HCT116 (cell line): ENCODE data around the gene RUNDC3A. TPM values are rescaled to one million over a fixed set of nuclear protein-coding genes. Genes with fewer than 3 reads are reported as not detected.

ENCODE experiments used
- ATAC-seq: fragments of 200-7000 bp; cut with Tn5 transposase; 2 replicates; pipeline ENCODE4 v1.9.1; 2020; ENCODE audit warnings: mild to moderate bottlenecking, moderate library complexity
- BruUV-seq: library from RNA; stranded (reverse); fragments of 400-500 nt; replicated peaks from 2 replicates; lab custom pipeline; 2021; lab: Mats Ljungman, UMichigan
- CTCF ChIA-PET: fragments of 300-600 bp; sonication (Branson Sonifier 250); formaldehyde crosslinking; loops from one replicate; lab custom pipeline; 2021; ENCODE audit warnings: antibody characterized with exemption; lab: Charles Lee
- POLR2A ChIA-PET: fragments of 300-600, 350-600 bp; sonication (Branson Sonifier 250); formaldehyde crosslinking; loops from one replicate; lab custom pipeline; 2021; ENCODE audit warnings: antibody characterized with exemption; lab: Charles Lee
- RAD21 ChIA-PET, 2 experiments: fragments of 300-600 bp; sonication (Branson Sonifier 250); formaldehyde crosslinking; loops; one replicate each; lab custom pipeline; 2023; ENCODE audit warnings: low total read pairs in 2 of 2; ENCODE audit not compliant: uncharacterized antibody in 2 of 2, unreplicated experiment in 2 of 2, low non-redundant PET in 1 of 2; lab: Charles Lee
- DNase-seq: peaks from one replicate; pipeline ENCODE4 v3.0.0-alpha.2; 2010; ENCODE audit warnings: low read depth, low spot score
- H2AFZ ChIP-seq: fragments of 200-600 bp; shearing (Covaris generic), sonication (generic); 2 replicates; pipeline ENCODE4 v1.6.1; 2017; ENCODE audit warnings: low read depth, mixed run types, mixed read lengths, antibody characterized with exemption, low read length; ENCODE audit not compliant: poor library complexity, severe bottlenecking
- H3K27ac ChIP-seq: 2 replicates; pipeline ENCODE4 v1.5.1; 2012; ENCODE audit warnings: low read depth, low read length
- H3K27me3 ChIP-seq: fragments of 200-600 bp; sonication (generic); 2 replicates; pipeline ENCODE4 v1.6.1; 2016; ENCODE audit warnings: mixed run types, low read length, mixed read lengths; ENCODE audit not compliant: insufficient read depth
- H3K36me3 ChIP-seq, 2 experiments: fragments of 200-500 bp in 1 of 2; fragments of 200-600 bp in 1 of 2; sonication (Bioruptor generic) in 1 of 2; sonication (generic) in 1 of 2; 2 replicates each; pipeline versions ENCODE4 v1.5.1 to v1.6.1; 2014 to 2016; ENCODE audit warnings: low read length in 2 of 2, inconsistent platforms in 1 of 2, mixed read lengths in 1 of 2, mixed run types in 1 of 2; ENCODE audit not compliant: insufficient read depth in 2 of 2, control insufficient read depth in 1 of 2
- H3K4me1 ChIP-seq, 2 experiments: fragments of 200-600 bp in 1 of 2; sonication (generic) in 1 of 2; 2 replicates each; pipeline versions ENCODE4 v1.5.1 to v1.6.1; 2012 to 2017; ENCODE audit warnings: low read length in 2 of 2, inconsistent platforms in 1 of 2, mild to moderate bottlenecking in 1 of 2, mixed read lengths in 1 of 2, mixed run types in 1 of 2, moderate library complexity in 1 of 2; ENCODE audit not compliant: insufficient read depth in 2 of 2, control insufficient read depth in 1 of 2
- H3K4me2 ChIP-seq: fragments of 200-600 bp; sonication (generic); 2 replicates; pipeline ENCODE4 v1.6.1; 2017; ENCODE audit warnings: mixed run types, low read length, mixed read lengths
- H3K4me3 ChIP-seq, 2 experiments: fragments of 200-600 bp in 1 of 2; sonication (generic) in 1 of 2; replicated peaks in 1 of 2; 2 replicates each; pipeline ENCODE4 v1.5.1; 2011 to 2016; ENCODE audit warnings: low read length in 2 of 2, control low read depth in 1 of 2, low read depth in 1 of 2, mild to moderate bottlenecking in 1 of 2, mixed read lengths in 1 of 2, mixed run types in 1 of 2
- H3K79me2 ChIP-seq: fragments of 200-600 bp; sonication (generic); 2 replicates; pipeline ENCODE4 v1.6.1; 2017; ENCODE audit warnings: mild to moderate bottlenecking, mixed run types, low read length, moderate library complexity, mixed read lengths; ENCODE audit not compliant: insufficient read depth
- H3K9ac ChIP-seq: fragments of 200-600 bp; sonication (generic); 2 replicates; pipeline ENCODE4 v1.6.1; 2016; ENCODE audit warnings: low read length, mixed read lengths
- H3K9me2 ChIP-seq: fragments of 200-600 bp; sonication (generic), shearing (Covaris generic); 2 replicates; pipeline ENCODE4 v1.6.1; 2017; ENCODE audit warnings: mixed run types, mild to moderate bottlenecking, moderate library complexity; ENCODE audit not compliant: insufficient read depth
- H3K9me3 ChIP-seq, 2 experiments: fragments of 200-500 bp in 1 of 2; fragments of 200-600 bp in 1 of 2; sonication (Bioruptor generic) in 1 of 2; sonication (generic) in 1 of 2; 2 replicates each; pipeline ENCODE4 v1.6.1; 2014 to 2017; ENCODE audit warnings: low read length in 2 of 2, mixed read lengths in 2 of 2, inconsistent platforms in 1 of 2, low read depth in 1 of 2, mild to moderate bottlenecking in 1 of 2, mixed run types in 1 of 2, moderate library complexity in 1 of 2; ENCODE audit not compliant: control insufficient read depth in 1 of 2, insufficient read depth in 1 of 2
- H4K20me1 ChIP-seq: fragments of 200-600 bp; sonication (generic), shearing (Covaris generic); 2 replicates; pipeline ENCODE4 v1.6.1; 2017; ENCODE audit warnings: mixed run types, mild to moderate bottlenecking, moderate library complexity; ENCODE audit not compliant: insufficient read depth
- CBX3 ChIP-seq: IDR thresholded peaks from 2 replicates; pipeline ENCODE4 v1.6.1; 2012; ENCODE audit warnings: low read depth
- CEBPB ChIP-seq: IDR thresholded peaks from 2 replicates; pipeline ENCODE4 v1.6.1; 2012; ENCODE audit warnings: low read depth
- EGR1 ChIP-seq: IDR thresholded peaks from 2 replicates; pipeline ENCODE4 v1.6.1; 2012; ENCODE audit warnings: low read depth
- ELF1 ChIP-seq: IDR thresholded peaks from 2 replicates; pipeline ENCODE4 v1.6.1; 2012; ENCODE audit warnings: low read depth, borderline replicate concordance
- EZH2phosphoT487 ChIP-seq: fragments of 200-600 bp; IDR thresholded peaks from 2 replicates; pipeline ENCODE4 v1.6.1; 2018; ENCODE audit warnings: antibody characterized with exemption, borderline replicate concordance
- FOSL1 ChIP-seq: IDR thresholded peaks from 2 replicates; pipeline ENCODE4 v1.6.1; 2012; ENCODE audit warnings: low read depth
- POLR2A ChIP-seq: IDR thresholded peaks from 2 replicates; pipeline ENCODE4 v1.7.0; 2011; ENCODE audit warnings: borderline replicate concordance; ENCODE audit not compliant: insufficient read depth, insufficient read length; ENCODE audit errors: extremely low read depth
- POLR2AphosphoS5 ChIP-seq: IDR thresholded peaks from 2 replicates; pipeline ENCODE4 v1.6.1; 2011; ENCODE audit warnings: mild to moderate bottlenecking, low read depth, low read length, moderate library complexity
- RAD21 ChIP-seq: IDR thresholded peaks from 2 replicates; pipeline ENCODE4 v1.6.1; 2012; ENCODE audit warnings: low read depth, mild to moderate bottlenecking
- REST ChIP-seq: IDR thresholded peaks from 2 replicates; pipeline ENCODE4 v1.6.1; 2012; ENCODE audit warnings: low read depth
- SIN3A ChIP-seq: IDR thresholded peaks from 2 replicates; pipeline ENCODE4 v1.6.1; 2012; ENCODE audit warnings: low read depth
- SP1 ChIP-seq: IDR thresholded peaks from 2 replicates; pipeline ENCODE4 v1.6.1; 2012; ENCODE audit warnings: low read depth
- TCF7L2 ChIP-seq: IDR thresholded peaks from 2 replicates; pipeline ENCODE4 v1.7.0; 2011; ENCODE audit warnings: borderline replicate concordance, inconsistent platforms; ENCODE audit not compliant: insufficient read depth, insufficient read length; ENCODE audit errors: extremely low read depth
- YY1 ChIP-seq: IDR thresholded peaks from 2 replicates; pipeline ENCODE4 v1.6.1; 2011; ENCODE audit warnings: low read length, low read depth, moderate library complexity, mild to moderate bottlenecking; ENCODE audit not compliant: insufficient replicate concordance; ENCODE audit errors: extremely low read depth
- ZFX ChIP-seq: fragments of 450-650 bp; IDR thresholded peaks from 2 replicates; pipeline ENCODE4 v1.6.1; 2017
- ZNF274 ChIP-seq: fragments of 200-500 bp; sonication (Bioruptor generic); IDR thresholded peaks from 2 replicates; pipeline ENCODE4 v1.6.1; 2014; ENCODE audit warnings: mild to moderate bottlenecking, low read depth, low read length, inconsistent platforms
- intact Hi-C: fragments of 100-400 bp; cut with micrococcal nuclease; formaldehyde crosslinking; loops from 2 replicates; pipeline ENCODE4 v1.10.0; 2022
- total RNA-seq: library from RNA; stranded (reverse); gene quantifications from one replicate; pipeline ENCODE4 v1.2.1, GENCODE V29; 2021; ENCODE audit not compliant: unreplicated experiment
- TF ChIP-seq, protein P1 (sequence below): IDR thresholded peaks from 2 replicates; pipeline ENCODE4 v1.6.1; 2012

Gene RUNDC3A
- total RNA-seq, 1 experiment from 2014 or later = 0.61 TPM

DNA sequence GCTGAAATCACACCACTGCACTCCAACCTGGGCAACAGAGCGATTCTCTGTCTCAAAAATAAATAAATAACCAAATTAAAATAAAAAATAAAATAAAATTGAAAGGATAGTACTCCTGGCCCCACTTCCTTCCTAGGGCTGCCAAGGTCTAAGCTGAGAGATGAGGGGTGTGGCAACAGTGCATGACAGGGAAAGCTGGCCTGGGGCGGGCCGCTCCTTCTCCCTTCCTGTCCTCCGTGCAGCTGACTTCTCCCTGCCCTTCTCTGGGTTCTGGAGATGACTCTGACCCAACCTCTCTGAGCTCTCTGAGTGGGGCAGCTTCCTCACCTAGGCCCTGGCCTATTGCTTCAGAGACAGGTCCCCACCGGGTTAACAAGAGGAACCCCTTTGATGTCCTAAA is 25.0 kb downstream of the RUNDC3A start:
- Histone ChIP-seq H3K4me1 (peaks cover 8 to 19% of the 10 kb centered on the region in 2 experiments), H3K4me3 (no peak overlapping the region), H3K36me3 (no peaks in the 10 kb centered on the region), H4K20me1 (no peaks in the 10 kb centered on the region), H3K27ac (no peak overlapping the region), H3K79me2 (no peaks in the 10 kb centered on the region), H3K9me3 (no peaks in the 10 kb centered on the region), H3K27me3 (no peaks in the 10 kb centered on the region), H3K9me2 (no peaks in the 10 kb centered on the region), H3K4me2 (no peak overlapping the region), H2AFZ (no peak overlapping the region), H3K9ac (no peak overlapping the region)
- BruUV-seq = no TSS peak
- intact Hi-C loops = no loop called here
- ChIA-PET RAD21 (no interaction called here), CTCF (interaction anchor here (1.1 kb wide), 1 partner anchor 123 kb away, joined by 3 read pairs; no protein-coding TSS in a partner anchor), POLR2A (no interaction called here)
- TF ChIP-seq CEBPB = no peak
- TF ChIP-seq YY1 = no peak
- no peak for TF ChIP-seq REST
- no peak for TF ChIP-seq FOSL1
- no peak for TF ChIP-seq SP1
- TF ChIP-seq RAD21 = no peak
- TF ChIP-seq CBX3 = no peak
- TF ChIP-seq POLR2AphosphoS5 = no peak
- no peak for TF ChIP-seq SIN3A
- no peak for TF ChIP-seq ZFX
- no peak for TF ChIP-seq POLR2A
- no peak for TF ChIP-seq ELF1
- no peak for TF ChIP-seq TCF7L2
- TF ChIP-seq, protein P1, sequence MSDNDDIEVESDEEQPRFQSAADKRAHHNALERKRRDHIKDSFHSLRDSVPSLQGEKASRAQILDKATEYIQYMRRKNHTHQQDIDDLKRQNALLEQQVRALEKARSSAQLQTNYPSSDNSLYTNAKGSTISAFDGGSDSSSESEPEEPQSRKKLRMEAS = no peak
- TF ChIP-seq EGR1 = no peak
- no peak for TF ChIP-seq ZNF274
- no peak for TF ChIP-seq EZH2phosphoT487
- DNase-seq (no peak), ATAC-seq (no peak)
